ENCODE data around the gene PLSCR3. TPM values are rescaled to one million over a fixed set of nuclear protein-coding genes. Genes with fewer than 3 reads are reported as not detected.

Gene PLSCR3
- total and polyA plus RNA-seq, 3 experiments from 2014 or later = 79.1 to 152 (median 81.6) TPM

GRCh38 chr17:7383742-7384488, 10.4 kb downstream of the PLSCR3 start:
- ChIA-PET POLR2A (interaction anchor here (0.7 to 1.9 kb wide), 15 partner anchors 9 to 100 kb away, joined by 3 to 16 read pairs (median 3); partner anchors contain the start of genes ACAP1, PLSCR3, POLR2A and TMEM102), CTCF (interaction anchor here (0.9 to 2.1 kb wide), 8 partner anchors 10 to 177 kb away, joined by 3 to 15 read pairs (median 4); partner anchors contain the start of genes PLSCR3 and TMEM102)
- peaks cover 0 to 19% (median 6%) of the 10 kb centered on the region in 3 donors for H3K36me3 Mint-ChIP-seq
- Histone ChIP-seq H3K4me3 (ENCODE audit: low read length) (peak overlapping the region; percentile 83), H3K9me3 (ENCODE audit: low read length) (no peaks in the 10 kb centered on the region), H3K27ac (ENCODE audit: low read depth, low read length) (peak overlapping the region; percentile 79), H3K27me3 (ENCODE audit: insufficient read depth, low read length, poor library complexity, severe bottlenecking) (peaks cover 16% of the 10 kb centered on the region), H3K4me1 (ENCODE audit: insufficient read depth, low read length) (peaks cover 13% of the 10 kb centered on the region), H3K36me3 (ENCODE audit: insufficient read depth, low read length) (no peaks in the 10 kb centered on the region)
- H3K27ac Mint-ChIP-seq = peak overlapping the region; percentile 85 to 97 (median 92)
- H3K4me1 Mint-ChIP-seq = peaks cover 12 to 16% (median 15%) of the 10 kb centered on the region in 3 donors
- peak; percentile 72 to 88 (median 80) for DNase-seq
- peaks cover 18 to 33% of the 10 kb centered on the region in 2 donors for H3K27me3 Mint-ChIP-seq
- peak overlapping the region; percentile 78 to 92 (median 87) for H3K4me3 Mint-ChIP-seq
- H3K9me3 Mint-ChIP-seq = peaks cover 0 to 5% (median 2%) of the 10 kb centered on the region in 5 donors

GRCh38 chr17:7383371-7383741, 11.0 kb downstream of the PLSCR3 start:
- Mint-ChIP-seq H3K9me3 (peaks cover 0 to 5% (median 2%) of the 10 kb centered on the region in 5 donors), H3K27me3 (peaks cover 18 to 33% of the 10 kb centered on the region in 2 donors), H3K4me1 (peaks cover 12 to 16% (median 15%) of the 10 kb centered on the region in 3 donors), H3K27ac (peak overlapping the region in 5 of 8 donors; percentile 6 to 72 (median 57)), H3K4me3 (peak overlapping the region in 6 of 7 donors; percentile 39 to 88 (median 82)), H3K36me3 (peaks cover 0 to 14% (median 6%) of the 10 kb centered on the region in 3 donors)
- Histone ChIP-seq H3K9me3 (ENCODE audit: low read length) (no peaks in the 10 kb centered on the region), H3K36me3 (ENCODE audit: insufficient read depth, low read length) (no peaks in the 10 kb centered on the region), H3K27ac (ENCODE audit: low read depth, low read length) (peak overlapping the region; percentile 79), H3K27me3 (ENCODE audit: insufficient read depth, low read length, poor library complexity, severe bottlenecking) (peaks cover 16% of the 10 kb centered on the region), H3K4me1 (ENCODE audit: insufficient read depth, low read length) (peaks cover 13% of the 10 kb centered on the region), H3K4me3 (ENCODE audit: low read length) (peak overlapping the region; percentile 83)
- POLR2A ChIA-PET = interaction anchor here (0.7 to 1.9 kb wide), 8 partner anchors 8 to 101 kb away, joined by 3 to 9 read pairs (median 4); partner anchors contain the start of genes POLR2A and TMEM102
- CTCF ChIA-PET = interaction anchor here (1.2 to 2.1 kb wide), 6 partner anchors 15 to 60 kb away, joined by 3 to 15 read pairs (median 4); partner anchors contain the start of gene TMEM102
- DNase-seq = no peak

- DNase-seq = no peak
- Histone ChIP-seq H3K4me1 (ENCODE audit: insufficient read depth, low read length) (peaks cover 13% of the 10 kb centered on the region), H3K9me3 (ENCODE audit: low read length) (no peaks in the 10 kb centered on the region), H3K36me3 (ENCODE audit: insufficient read depth, low read length) (no peaks in the 10 kb centered on the region), H3K27me3 (ENCODE audit: insufficient read depth, low read length, poor library complexity, severe bottlenecking) (peaks cover 16% of the 10 kb centered on the region), H3K4me3 (ENCODE audit: low read length) (no peak overlapping the region), H3K27ac (ENCODE audit: low read depth, low read length) (no peak overlapping the region)
- Mint-ChIP-seq H3K4me1 (peaks cover 12 to 16% (median 15%) of the 10 kb centered on the region in 3 donors), H3K27me3 (peaks cover 20 to 33% of the 10 kb centered on the region in 2 donors), H3K9me3 (peaks cover 0 to 5% (median 2%) of the 10 kb centered on the region in 5 donors), H3K4me3 (peak overlapping the region in 6 of 7 donors; percentile 3 to 87 (median 47)), H3K36me3 (peaks cover 0 to 11% (median 6%) of the 10 kb centered on the region in 3 donors), H3K27ac (peak overlapping the region in 2 of 8 donors; percentile 9 to 43)
- ChIA-PET CTCF (interaction anchor here (1.2 to 2.0 kb wide), 2 partner anchors 15 to 61 kb away, joined by 3 to 5 read pairs; no protein-coding TSS in a partner anchor), POLR2A (interaction anchor here (0.6 to 1.9 kb wide), 5 partner anchors 11 to 290 kb away, joined by 3 to 9 read pairs (median 4); partner anchors contain the start of genes PLSCR3 and TMEM102)
Observed at GRCh38 chr17:7382901-7383300, 11.4 kb downstream of the PLSCR3 start.

GRCh38 chr17:7380855-7381683, 13.3 kb downstream of the PLSCR3 start, which contains the start of gene TNK1:
Gene TNK1, plus strand, starts transcription at chr17:7381089. Its CDS starts 1,838 bp downstream, at chr17:7382927.
- peaks cover 13% of the 10 kb centered on the region for H3K4me1 ChIP-seq (ENCODE audit: insufficient read depth, low read length)
- H3K27me3 Mint-ChIP-seq = peaks cover 25 to 46% of the 10 kb centered on the region in 2 donors
- peaks cover 0 to 6% (median 1%) of the 10 kb centered on the region in 3 donors for H3K36me3 Mint-ChIP-seq
- peaks cover 0 to 5% (median 2%) of the 10 kb centered on the region in 5 donors for H3K9me3 Mint-ChIP-seq
- CTCF ChIA-PET = no interaction called here
- H3K27ac Mint-ChIP-seq = peak within 1 kb of the TSS in 2 of 8 donors; percentile 20 to 33
- no peak within 1 kb of the TSS for H3K4me3 ChIP-seq (ENCODE audit: low read length)
- no peaks in the 10 kb centered on the region for H3K9me3 ChIP-seq (ENCODE audit: low read length)
- no peak for DNase-seq
- H3K4me3 Mint-ChIP-seq = peak within 1 kb of the TSS in 2 of 7 donors; percentile 40 to 60
- POLR2A ChIA-PET = interaction anchor here (0.5 kb wide), 1 partner anchor 235 kb away, joined by 3 read pairs; no protein-coding TSS in a partner anchor
- peaks cover 12 to 16% (median 15%) of the 10 kb centered on the region in 3 donors for H3K4me1 Mint-ChIP-seq
- H3K36me3 ChIP-seq (ENCODE audit: insufficient read depth, low read length) = no peaks in the 10 kb centered on the region
- H3K27me3 ChIP-seq (ENCODE audit: insufficient read depth, low read length, poor library complexity, severe bottlenecking) = peaks cover 16% of the 10 kb centered on the region
- H3K27ac ChIP-seq (ENCODE audit: low read depth, low read length) = peak within 1 kb of the TSS; percentile 9

GRCh38 chr17:7380321-7380720, 14.0 kb downstream of the PLSCR3 start:
- no peaks in the 10 kb centered on the region for H3K9me3 ChIP-seq (ENCODE audit: low read length)
- H3K27ac ChIP-seq (ENCODE audit: low read depth, low read length) = no peak overlapping the region
- Mint-ChIP-seq H3K4me1 (peaks cover 12 to 16% (median 15%) of the 10 kb centered on the region in 3 donors), H3K27ac (peak overlapping the region in 1 of 8 donors; percentile 20), H3K36me3 (peaks cover 0 to 6% (median 0%) of the 10 kb centered on the region in 3 donors), H3K27me3 (peaks cover 25 to 46% of the 10 kb centered on the region in 2 donors), H3K9me3 (peaks cover 0 to 5% (median 2%) of the 10 kb centered on the region in 5 donors), H3K4me3 (no peak overlapping the region)
- no peak overlapping the region for H3K4me3 ChIP-seq (ENCODE audit: low read length)
- no peaks in the 10 kb centered on the region for H3K36me3 ChIP-seq (ENCODE audit: insufficient read depth, low read length)
- ChIA-PET CTCF (no interaction called here), POLR2A (no interaction called here)
- DNase-seq = no peak
- H3K4me1 ChIP-seq (ENCODE audit: insufficient read depth, low read length) = peaks cover 13% of the 10 kb centered on the region
- peaks cover 16% of the 10 kb centered on the region for H3K27me3 ChIP-seq (ENCODE audit: insufficient read depth, low read length, poor library complexity, severe bottlenecking)

- H3K9me3 Mint-ChIP-seq = peaks cover 0 to 5% (median 2%) of the 10 kb centered on the region in 5 donors
- CTCF ChIA-PET = no interaction called here
- Histone ChIP-seq H3K9me3 (ENCODE audit: low read length) (no peaks in the 10 kb centered on the region), H3K27me3 (ENCODE audit: insufficient read depth, low read length, poor library complexity, severe bottlenecking) (peaks cover 16% of the 10 kb centered on the region), H3K36me3 (ENCODE audit: insufficient read depth, low read length) (no peaks in the 10 kb centered on the region), H3K4me3 (ENCODE audit: low read length) (no peak overlapping the region), H3K4me1 (ENCODE audit: insufficient read depth, low read length) (peaks cover 8% of the 10 kb centered on the region), H3K27ac (ENCODE audit: low read depth, low read length) (no peak overlapping the region)
- POLR2A ChIA-PET = no interaction called here
- H3K4me1 Mint-ChIP-seq = peaks cover 6 to 9% (median 8%) of the 10 kb centered on the region in 3 donors
- H3K36me3 Mint-ChIP-seq = peaks cover 0 to 6% (median 0%) of the 10 kb centered on the region in 3 donors
- H3K4me3 Mint-ChIP-seq = no peak overlapping the region
- no peak overlapping the region for H3K27ac Mint-ChIP-seq
- peaks cover 25 to 50% of the 10 kb centered on the region in 2 donors for H3K27me3 Mint-ChIP-seq
- no peak for DNase-seq
Observed at GRCh38 chr17:7379134-7379533, 15.2 kb downstream of the PLSCR3 start.

- CTCF ChIA-PET = interaction anchor here (0.7 kb wide), 1 partner anchor 9 kb away, joined by 3 read pairs; no protein-coding TSS in a partner anchor
Observed at GRCh38 chr17:7374353-7374752, 20.0 kb downstream of the PLSCR3 start.

More at GRCh38 chr17:7374353-7374752, 20.0 kb downstream of the PLSCR3 start:
- Histone ChIP-seq H3K27me3 (ENCODE audit: insufficient read depth, low read length, poor library complexity, severe bottlenecking) (no peaks in the 10 kb centered on the region), H3K4me3 (ENCODE audit: low read length) (no peak overlapping the region), H3K27ac (ENCODE audit: low read depth, low read length) (no peak overlapping the region), H3K36me3 (ENCODE audit: insufficient read depth, low read length) (no peaks in the 10 kb centered on the region), H3K4me1 (ENCODE audit: insufficient read depth, low read length) (no peaks in the 10 kb centered on the region), H3K9me3 (ENCODE audit: low read length) (no peaks in the 10 kb centered on the region)
- Mint-ChIP-seq H3K4me3 (no peak overlapping the region), H3K27ac (no peak overlapping the region), H3K36me3 (peaks cover 0 to 4% (median 0%) of the 10 kb centered on the region in 3 donors), H3K4me1 (no peaks in the 10 kb centered on the region), H3K9me3 (peaks cover 0 to 5% (median 2%) of the 10 kb centered on the region in 5 donors), H3K27me3 (peaks cover 9 to 21% of the 10 kb centered on the region in 2 donors)
- POLR2A ChIA-PET = no interaction called here
- DNase-seq = no peak

All from CD8-positive, alpha-beta memory T cell (primary cell).